ENCODE measurements around the gene SHC2.
"Not testable (repeated sequence)": the region's sequence is repeated elsewhere in the genome, so short reads cannot be mapped to it uniquely, and the experiment has no call there.

SHC2 gene

DNA sequence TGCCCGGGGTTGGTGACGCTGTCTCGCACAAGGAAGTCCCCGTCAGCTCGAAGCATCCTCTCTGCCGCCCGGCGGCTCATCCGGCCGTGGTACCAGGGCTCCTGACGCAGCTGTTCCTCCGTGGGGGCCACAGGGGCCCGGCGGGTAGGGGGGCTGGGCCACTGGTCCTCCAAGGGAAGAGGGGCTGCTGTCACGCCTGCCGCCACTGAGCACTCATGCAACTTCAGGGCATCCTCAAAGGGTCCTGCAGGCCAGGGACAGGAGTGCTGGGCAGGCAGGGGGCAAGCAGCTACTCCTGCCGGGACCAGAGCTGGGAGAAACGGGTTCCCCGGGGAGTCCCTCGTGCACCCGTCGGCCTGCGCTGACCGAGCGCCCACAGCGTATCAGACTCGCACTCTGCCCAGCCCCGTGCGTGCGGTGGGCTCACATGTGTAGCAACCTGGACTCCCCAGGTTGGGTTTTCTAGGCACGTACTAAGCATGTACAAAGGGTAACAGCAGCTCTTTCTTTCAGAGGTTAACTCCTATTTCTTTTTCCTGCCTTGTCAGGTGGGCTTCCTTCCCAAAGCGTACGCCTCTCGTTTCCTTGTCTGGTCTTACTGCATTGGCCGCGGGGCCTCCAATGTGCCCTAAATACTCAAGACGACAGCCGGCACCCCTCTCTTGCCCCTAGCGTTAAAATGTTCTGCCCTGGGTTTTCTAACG is 38.5 kb downstream of the SHC2 start:
- DNase-seq, result no peak

GRCh38 chr19:419721-420515 is 40.9 kb downstream of the SHC2 start:
- DNase-seq, result no peak

DNA sequence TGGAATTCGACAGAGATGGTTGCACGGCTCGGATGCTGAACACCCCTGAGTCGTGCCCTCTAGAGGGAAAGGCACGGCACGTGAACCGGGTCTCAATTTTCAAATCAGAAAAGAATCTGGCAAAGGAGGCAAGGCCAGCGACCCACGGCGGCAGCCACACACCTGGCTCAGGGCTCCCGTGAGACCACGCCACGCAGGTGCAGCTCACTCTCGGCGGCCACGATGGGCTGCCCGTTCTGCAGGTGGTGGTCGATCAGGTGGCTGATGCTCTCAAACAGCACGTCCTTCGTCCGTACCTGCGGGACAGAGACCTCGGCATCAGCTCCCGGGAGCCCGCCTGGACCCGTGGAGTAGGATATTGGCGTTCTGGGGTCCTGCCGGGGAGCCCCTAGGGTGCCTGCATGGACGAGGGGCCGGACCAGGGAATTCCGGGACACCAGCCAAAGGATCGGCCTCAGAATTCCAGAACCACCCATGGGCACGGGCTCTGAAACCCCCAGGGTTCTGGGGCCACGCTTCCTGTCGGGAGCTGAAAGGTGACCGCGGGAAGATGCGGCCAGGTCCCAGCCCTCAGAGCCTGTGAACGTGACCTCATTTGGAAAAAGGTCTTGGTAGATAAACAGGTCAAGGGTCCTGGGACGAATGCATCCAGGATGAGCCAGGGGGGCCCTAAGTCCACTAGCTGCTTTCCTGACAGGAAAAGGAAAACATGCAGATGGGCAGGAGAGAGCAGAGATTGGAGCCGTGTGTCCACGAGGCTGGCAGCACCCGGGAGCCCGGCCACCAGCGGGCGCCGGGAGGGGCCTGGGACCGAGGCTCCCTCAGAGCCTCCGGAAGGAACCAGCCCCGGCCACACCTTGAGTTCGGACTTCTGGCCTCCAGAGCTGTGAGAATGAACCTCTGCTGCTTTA is 41.8 kb downstream of the SHC2 start:
- DNase-seq, result no peak

- no peak for DNase-seq
Measured at GRCh38 chr19:416416-416815, 44.4 kb downstream of the SHC2 start.

DNA sequence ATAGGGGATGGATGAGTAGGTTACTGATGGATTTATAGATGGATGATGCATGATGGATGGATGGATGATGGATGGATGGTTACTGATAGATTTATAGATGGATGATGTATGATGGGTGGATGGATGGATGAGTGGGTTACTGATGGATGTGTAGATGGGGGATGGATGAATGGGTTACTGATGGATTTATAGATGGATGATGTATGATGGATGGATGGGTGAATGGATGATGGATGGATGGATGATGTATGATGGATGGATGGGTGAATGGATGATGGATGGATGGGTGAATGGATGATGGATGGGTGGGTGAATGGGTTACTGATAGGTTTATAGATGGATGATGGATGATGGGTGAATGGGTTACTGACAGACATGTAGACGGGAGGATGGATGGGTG is 45.5 kb downstream of the SHC2 start:
- DNase-seq, result no peak

DNA sequence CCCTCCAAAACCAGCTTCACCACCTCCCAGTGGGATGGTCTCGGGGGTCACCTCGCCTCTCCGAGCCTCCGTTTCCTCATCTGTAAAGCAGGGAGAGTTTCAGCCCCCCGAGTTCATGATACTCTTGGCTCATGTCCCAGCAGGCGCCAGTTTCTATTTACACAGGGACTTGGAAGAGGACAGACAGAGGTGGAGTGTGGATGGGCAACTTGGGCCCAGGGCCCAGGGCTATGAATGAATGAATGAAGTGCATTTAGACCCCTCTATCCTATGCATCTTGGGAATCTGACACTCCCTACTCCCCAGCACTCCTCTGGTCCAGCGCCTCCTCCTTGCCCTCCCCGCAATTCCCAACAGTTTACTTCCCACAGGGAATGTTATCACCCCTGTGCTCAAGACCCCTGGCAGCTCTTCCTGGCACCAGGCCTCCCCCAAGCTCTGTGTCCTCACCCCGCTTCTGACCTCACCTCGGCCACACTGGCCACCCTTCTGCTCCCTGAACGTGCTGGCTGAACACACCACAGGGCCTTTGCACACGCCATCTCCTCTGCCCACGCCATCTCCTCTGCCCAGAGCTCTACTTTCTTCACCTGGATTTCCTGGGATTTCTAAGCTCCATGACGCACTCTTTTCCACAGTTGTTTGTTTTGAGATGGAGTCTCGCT is 46.9 kb downstream of the SHC2 start:
- DNase-seq, result peak; percentile 51

GRCh38 chr19:412356-413355 is 48.2 kb downstream of the SHC2 start:
- DNase-seq, result no peak

GRCh38 chr19:411723-412355 is 49.0 kb downstream of the SHC2 start:
- DNase-seq, result no peak

DNA sequence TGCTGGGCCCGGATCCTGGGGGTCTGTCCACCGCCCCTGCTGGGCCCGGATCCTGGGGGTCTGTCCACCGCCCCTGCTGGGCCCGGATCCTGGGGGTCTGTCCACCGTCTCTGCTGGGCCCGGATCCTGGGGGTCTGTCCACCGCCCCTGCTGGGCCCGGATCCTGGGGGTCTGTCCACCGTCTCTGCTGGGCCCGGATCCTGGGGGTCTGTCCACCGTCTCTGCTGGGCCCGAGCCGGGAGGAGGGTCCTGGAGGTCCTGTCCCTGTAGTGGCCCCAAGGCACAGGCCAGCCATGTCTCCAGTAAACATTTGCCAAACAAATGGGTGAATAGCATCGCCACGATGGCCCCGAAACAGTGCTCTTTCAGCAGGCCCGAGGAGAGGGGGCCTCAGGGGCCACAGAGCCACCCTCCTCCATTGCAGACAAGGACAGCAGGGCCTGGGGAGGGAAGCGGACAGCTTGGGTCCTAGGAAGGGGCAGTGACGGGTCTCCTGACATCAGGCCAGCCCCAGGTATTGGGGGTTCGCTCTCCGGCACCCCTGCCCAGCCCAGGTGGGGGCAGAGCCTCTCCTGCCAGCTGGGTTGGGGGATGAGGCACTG is 49.6 kb downstream of the SHC2 start:
- DNase-seq, result not testable (repeated sequence)

- no peak for DNase-seq
Measured at GRCh38 chr19:410243-410781, 50.5 kb downstream of the SHC2 start.

DNA sequence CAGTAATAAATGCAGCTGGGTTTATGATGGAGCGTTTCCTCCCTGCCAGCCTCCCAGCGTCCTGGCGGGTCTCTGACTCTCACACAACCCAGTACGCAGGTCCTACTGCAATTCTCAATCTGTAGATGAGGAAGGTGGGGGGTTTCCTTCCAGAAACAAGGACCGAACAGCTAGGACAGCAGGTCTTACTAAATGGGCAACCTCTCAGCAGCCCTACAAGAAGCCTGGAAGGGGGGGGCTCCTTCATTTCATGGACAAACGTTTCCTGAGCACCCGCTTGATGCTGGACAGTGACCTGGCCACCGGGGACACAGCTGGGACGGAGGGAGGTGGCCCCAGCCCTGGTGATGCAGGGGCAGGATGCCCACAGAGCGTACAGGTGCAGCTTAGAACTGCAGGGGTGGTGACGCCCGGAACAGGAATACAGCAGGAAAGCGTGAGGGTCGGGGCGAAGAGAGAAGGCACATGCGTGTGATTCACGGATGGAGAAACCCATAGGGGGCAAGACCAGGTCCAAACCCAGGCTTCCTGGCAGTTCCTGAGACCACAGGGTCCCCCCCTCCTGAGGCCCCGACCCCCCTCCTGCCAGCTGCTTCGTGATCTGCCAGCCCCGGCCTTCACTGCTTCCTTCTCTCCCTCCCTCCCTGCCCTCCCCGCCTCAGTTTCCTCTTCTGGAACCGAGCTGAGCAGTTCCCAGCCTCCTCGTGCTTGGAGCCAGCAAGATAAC is 51.2 kb downstream of the SHC2 start:
- DNase-seq, result peak; percentile 29

DNA sequence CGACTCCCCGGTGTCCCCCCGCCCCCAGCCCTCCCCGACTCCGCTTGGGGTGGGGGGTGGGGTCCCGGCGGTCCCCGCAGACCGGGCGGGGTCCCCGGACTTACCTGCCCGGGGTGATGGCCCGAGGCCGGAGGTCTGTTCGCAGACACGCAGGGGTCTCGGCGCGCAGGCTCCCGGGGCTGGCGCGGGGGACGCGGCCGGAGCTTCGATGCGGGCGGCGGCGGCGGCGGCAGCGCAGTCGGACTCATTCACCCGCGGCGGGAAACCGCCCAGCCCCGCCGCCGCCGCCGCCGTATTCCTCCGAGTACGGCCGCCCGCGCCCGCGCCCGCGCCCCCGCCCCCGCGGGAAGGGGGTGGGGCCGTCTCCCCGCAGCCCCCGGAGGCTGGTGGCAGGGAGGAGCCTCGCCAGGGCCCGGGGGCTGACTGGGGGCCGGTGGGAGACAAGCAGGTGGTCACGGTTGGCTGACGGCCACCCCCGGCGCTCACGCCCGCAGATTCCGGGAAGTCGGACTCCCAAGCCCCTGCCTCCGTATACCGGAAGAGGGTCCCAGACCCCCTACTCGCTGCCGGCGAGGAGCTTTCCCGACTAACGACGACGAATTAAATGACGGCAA is 51.8 kb downstream of the SHC2 start, which contains the start of gene C2CD4C:
TSS of gene C2CD4C (minus strand) at position 246 of the 614 bp plus-strand sequence. CDS start 786 bp downstream, outside the sequence.
- no peak for DNase-seq

- DNase-seq, result peak; percentile 42
Measured at GRCh38 chr19:408441-408901, 52.4 kb downstream of the SHC2 start.

DNA sequence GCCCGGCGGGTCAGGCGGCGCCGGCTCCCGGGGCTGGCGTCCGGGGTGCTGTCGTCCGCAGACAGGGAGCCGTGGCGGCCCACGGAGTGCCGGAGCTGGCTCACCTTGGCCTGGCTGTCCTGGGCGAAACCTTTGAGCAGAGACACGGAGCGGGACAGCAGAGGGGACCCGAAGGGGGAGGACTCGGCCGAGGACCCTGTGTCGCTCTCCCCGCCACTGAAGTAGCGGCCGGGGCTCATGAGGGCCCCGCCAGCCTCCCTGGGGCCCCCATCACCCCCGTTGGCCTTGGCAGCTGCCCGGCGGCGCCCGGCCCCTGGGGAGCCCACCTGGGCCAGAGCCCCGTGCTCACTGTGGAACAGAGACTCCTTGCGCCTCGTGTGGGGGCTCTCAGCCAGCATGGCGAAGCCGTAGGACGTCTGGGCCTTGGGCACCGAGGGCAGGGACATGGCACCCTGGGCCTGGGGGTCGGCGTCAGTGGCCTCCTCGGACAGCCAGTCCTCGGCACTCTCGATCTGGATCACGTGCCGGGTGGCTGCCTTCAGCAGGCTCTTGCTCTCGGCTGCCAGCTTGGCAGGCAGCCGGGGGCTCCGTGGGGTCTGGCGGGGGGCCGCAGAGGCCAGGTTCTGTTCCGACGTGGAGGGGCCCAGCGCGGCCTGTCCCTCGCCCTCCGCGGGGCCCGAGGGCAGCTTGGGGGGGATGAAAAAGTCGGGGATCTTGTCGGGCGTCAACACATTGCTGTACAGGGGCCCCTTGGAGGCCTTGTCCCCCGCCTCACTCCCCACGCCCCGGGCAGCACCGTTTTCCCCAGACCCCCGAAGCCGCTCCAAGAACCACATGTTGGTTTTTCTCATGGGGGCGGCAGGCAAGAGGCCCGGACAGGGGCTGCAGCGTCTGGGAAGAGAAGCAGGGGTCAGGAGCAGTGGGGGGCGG is 53.1 kb downstream of the SHC2 start:
- no peak for DNase-seq

DNA sequence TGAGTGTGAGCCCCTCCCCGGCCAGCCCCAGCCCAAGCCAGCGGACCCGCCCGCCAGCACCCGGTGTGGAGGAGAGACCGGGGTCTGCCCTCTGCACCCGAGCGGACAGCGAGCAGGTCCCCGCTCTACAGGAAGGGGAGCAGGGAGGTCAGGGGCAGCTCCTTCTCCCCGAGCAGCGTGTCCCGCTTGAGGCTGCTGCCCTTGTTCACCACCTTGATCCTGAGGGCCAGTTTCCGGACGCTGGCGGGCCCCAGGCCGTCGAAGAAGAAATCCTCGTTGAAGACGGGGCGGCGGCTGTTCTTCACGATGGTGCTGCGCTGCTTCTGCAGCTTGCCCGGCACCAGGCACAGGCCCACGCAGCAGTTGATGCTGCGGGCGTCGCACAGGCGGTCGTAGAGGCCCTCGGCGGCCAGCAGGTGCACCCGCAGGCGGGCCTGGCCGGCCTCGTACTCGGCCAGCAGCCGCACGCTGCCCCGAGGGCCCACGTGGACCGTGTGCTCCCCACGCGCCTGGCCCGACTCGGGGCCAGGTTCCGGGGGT is 53.8 kb downstream of the SHC2 start:
- DNase-seq, result no peak

DNA sequence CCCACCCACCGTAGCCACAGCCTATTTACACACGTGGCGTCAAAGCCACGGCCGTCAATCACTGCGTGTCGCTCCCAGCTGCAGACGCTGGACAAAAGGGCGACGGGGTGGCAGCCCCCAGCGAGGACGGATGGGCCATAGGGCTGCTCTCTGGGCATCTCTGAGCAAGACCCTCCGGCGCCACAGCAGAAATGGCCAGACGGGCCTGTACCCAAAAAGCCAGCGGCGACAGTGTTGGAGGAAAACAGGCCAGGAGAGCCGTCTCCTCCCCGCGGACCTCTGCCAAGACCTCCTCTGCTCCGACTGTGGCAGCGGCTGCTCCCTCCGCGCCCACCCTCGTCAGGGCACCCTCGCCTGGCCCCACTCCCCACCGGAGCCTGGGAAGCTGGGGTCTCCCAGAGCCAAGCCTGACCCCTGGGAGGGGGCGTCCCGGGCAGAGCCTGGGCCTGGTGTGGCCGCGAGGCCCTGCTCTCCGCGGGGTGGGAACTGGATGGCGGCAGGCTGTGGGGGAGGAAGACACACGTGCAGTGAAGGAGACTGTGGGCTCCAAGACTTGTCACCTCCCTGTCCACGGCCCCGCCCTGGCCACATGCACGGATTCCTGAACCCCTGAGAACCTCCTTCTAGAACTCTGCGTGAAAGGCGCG is 54.6 kb downstream of the SHC2 start:
- no peak for DNase-seq
